IMR-90 (cell line): ENCODE results near the gene FAIM2. TPM values are rescaled to one million over a fixed set of nuclear protein-coding genes. Genes with fewer than 3 reads are reported as not detected.

ENCODE experiments used
- ATAC-seq: fragments of 200-7000 bp; cut with Tn5 transposase; 2 replicates; pipeline ENCODE4 v1.9.1; 2020; ENCODE audit warnings: low read depth, mild to moderate bottlenecking, moderate library complexity
- BruUV-seq: library from RNA; stranded (reverse); fragments of 400-500 nt; replicated peaks from 2 replicates; lab custom pipeline; 2021; lab: Mats Ljungman, UMichigan
- CTCF ChIA-PET: fragments of 300-600 bp; formaldehyde crosslinking; extraction: SDS; loops from one replicate; lab custom pipeline; 2021; ENCODE audit warnings: antibody characterized with exemption; lab: Yijun Ruan, JAX
- POLR2A ChIA-PET: fragments of 300-600 bp; sonication (Branson Sonifier 250); formaldehyde crosslinking; loops from one replicate; lab custom pipeline; 2022; ENCODE audit warnings: antibody characterized with exemption; ENCODE audit not compliant: unreplicated experiment; lab: Charles Lee
- DNase-seq: peaks from one replicate; pipeline ENCODE4 v3.0.0; 2013
- H2AFZ ChIP-seq: replicated peaks from 2 replicates; pipeline ENCODE3; 2013; ENCODE audit warnings: low read length, mild to moderate bottlenecking; ENCODE audit not compliant: poor library complexity
- H2AK5ac ChIP-seq: 2 replicates; pipeline ENCODE4 v1.6.1; 2013; ENCODE audit warnings: low read depth, low read length, inconsistent platforms
- H2AK9ac ChIP-seq: replicated peaks from 2 replicates; pipeline ENCODE3; 2013; ENCODE audit warnings: mild to moderate bottlenecking, low read depth, low read length, moderate library complexity; ENCODE audit not compliant: poor library complexity
- H2BK120ac ChIP-seq: 2 replicates; pipeline ENCODE4 v1.6.1; 2013; ENCODE audit warnings: low read depth, low read length, inconsistent platforms
- H2BK15ac ChIP-seq: 3 replicates; pipeline ENCODE4 v1.6.1; 2013; ENCODE audit warnings: low read depth, low read length, inconsistent platforms
- H2BK20ac ChIP-seq: 2 replicates; pipeline ENCODE4 v1.6.1; 2013; ENCODE audit warnings: low read depth, mild to moderate bottlenecking, inconsistent platforms, low read length, moderate library complexity
- H2BK5ac ChIP-seq: 2 replicates; pipeline ENCODE4 v1.6.1; 2013; ENCODE audit warnings: mild to moderate bottlenecking, low read depth, low read length, inconsistent platforms; ENCODE audit not compliant: poor library complexity, severe bottlenecking
- H3K14ac ChIP-seq: replicated peaks from 2 replicates; pipeline ENCODE4 v1.6.1; 2013; ENCODE audit warnings: low read depth, low read length, inconsistent platforms
- H3K18ac ChIP-seq: 2 replicates; pipeline ENCODE4 v1.6.1; 2013; ENCODE audit warnings: low read depth, low read length, control low read depth
- H3K23ac ChIP-seq: 2 replicates; pipeline ENCODE4 v1.6.1; 2013; ENCODE audit warnings: low read depth, low read length, inconsistent platforms
- H3K27ac ChIP-seq: 2 replicates; pipeline ENCODE4 v1.5.1; 2013; ENCODE audit warnings: mild to moderate bottlenecking, control low read depth, low read length; ENCODE audit not compliant: insufficient read depth
- H3K27me3 ChIP-seq: 2 replicates; pipeline ENCODE4 v1.6.1; 2013; ENCODE audit warnings: low read length; ENCODE audit not compliant: control insufficient read depth, insufficient read depth
- H3K36me3 ChIP-seq: 2 replicates; pipeline ENCODE4 v1.6.1; 2013; ENCODE audit warnings: low read length, mixed read lengths; ENCODE audit not compliant: control insufficient read depth, insufficient read depth
- H3K4ac ChIP-seq: 2 replicates; pipeline ENCODE4 v1.6.1; 2013; ENCODE audit warnings: low read depth, low read length, inconsistent platforms
- H3K4me1 ChIP-seq: 2 replicates; pipeline ENCODE4 v1.6.1; 2013; ENCODE audit warnings: low read length, mixed read lengths; ENCODE audit not compliant: control insufficient read depth, insufficient read depth
- H3K4me2 ChIP-seq: 2 replicates; pipeline ENCODE4 v1.6.1; 2013; ENCODE audit warnings: low read depth, mild to moderate bottlenecking, control low read depth, low read length, moderate library complexity
- H3K4me3 ChIP-seq: 2 replicates; pipeline ENCODE4 v1.5.1; 2013; ENCODE audit warnings: low read depth, mild to moderate bottlenecking, control low read depth, low read length, moderate library complexity; ENCODE audit not compliant: insufficient read depth
- H3K56ac ChIP-seq: 2 replicates; pipeline ENCODE4 v1.6.1; 2013; ENCODE audit warnings: low read length, inconsistent platforms; ENCODE audit not compliant: insufficient read depth; ENCODE audit errors: extremely low read depth
- H3K79me1 ChIP-seq, 2 experiments: 2 replicates each; pipeline ENCODE4 v1.6.1; 2013; ENCODE audit warnings: low read length in 2 of 2, inconsistent platforms in 1 of 2, low read depth in 1 of 2
- H3K9ac ChIP-seq: 2 replicates; pipeline ENCODE4 v1.6.1; 2013; ENCODE audit warnings: low read depth, low read length, control low read depth
- H3K9me1 ChIP-seq: 2 replicates; pipeline ENCODE4 v1.6.1; 2013; ENCODE audit warnings: low read length, inconsistent platforms; ENCODE audit not compliant: insufficient read depth
- H3K9me3 ChIP-seq: 2 replicates; pipeline ENCODE4 v1.6.1; 2013; ENCODE audit warnings: low read length; ENCODE audit not compliant: control insufficient read depth, insufficient read depth
- H4K20me1 ChIP-seq: 2 replicates; pipeline ENCODE4 v1.6.1; 2013; ENCODE audit warnings: low read length, inconsistent platforms; ENCODE audit not compliant: insufficient read depth
- H4K5ac ChIP-seq: 2 replicates; pipeline ENCODE4 v1.6.1; 2013; ENCODE audit warnings: mild to moderate bottlenecking, low read depth, low read length, control low read depth
- H4K8ac ChIP-seq, 2 experiments: 2 replicates each; pipeline ENCODE4 v1.6.1; 2013; ENCODE audit warnings: low read depth in 2 of 2, low read length in 2 of 2, control low read depth in 1 of 2, inconsistent platforms in 1 of 2
- H4K91ac ChIP-seq: 2 replicates; pipeline ENCODE4 v1.6.1; 2013; ENCODE audit warnings: low read depth, low read length, inconsistent platforms; ENCODE audit not compliant: insufficient read depth
- CHD1 ChIP-seq: IDR thresholded peaks from 2 replicates; pipeline ENCODE4 v1.6.1; 2012; ENCODE audit warnings: low read depth, low read length, improper control_type of control experiment
- FOS ChIP-seq: fragments of 150-350 bp; IDR thresholded peaks from 2 replicates; pipeline ENCODE4 v1.6.1; 2016; ENCODE audit warnings: low read depth, low read length
- MAFK ChIP-seq: IDR thresholded peaks from 2 replicates; pipeline ENCODE4 v1.6.1; 2012; ENCODE audit warnings: low read depth, low read length, improper control_type of control experiment
- MAZ ChIP-seq: IDR thresholded peaks from 2 replicates; pipeline ENCODE4 v1.6.1; 2012; ENCODE audit warnings: low read depth, mild to moderate bottlenecking, low read length, improper control_type of control experiment, moderate library complexity, borderline replicate concordance
- MXI1 ChIP-seq: IDR thresholded peaks from 2 replicates; pipeline ENCODE4 v1.6.1; 2012; ENCODE audit warnings: low read depth, mild to moderate bottlenecking, low read length, moderate library complexity, borderline replicate concordance
- NFE2L2 ChIP-seq: fragments of 150-350 bp; IDR thresholded peaks from 2 replicates; pipeline ENCODE4 v1.6.1; 2016; ENCODE audit warnings: low read depth, mild to moderate bottlenecking, low read length
- RAD21 ChIP-seq: IDR thresholded peaks from 2 replicates; pipeline ENCODE4 v1.6.1; 2012; ENCODE audit warnings: low read length, improper control_type of control experiment
- RCOR1 ChIP-seq: IDR thresholded peaks from 2 replicates; pipeline ENCODE4 v1.6.1; 2012; ENCODE audit warnings: mild to moderate bottlenecking, low read length, improper control_type of control experiment; ENCODE audit not compliant: insufficient replicate concordance
- SMC3 ChIP-seq: fragments of 150-350 bp; IDR thresholded peaks from 2 replicates; pipeline ENCODE4 v1.6.1; 2016; ENCODE audit warnings: low read depth, mild to moderate bottlenecking, antibody characterized with exemption, low read length, moderate library complexity
- WGBS, 2 experiments: methylation state at CpG; one replicate each; pipeline versions ENCODE4 v1.1.5 to v1.1.7; 2013; ENCODE audit warnings: missing lambda C conversion rate in 2 of 2; ENCODE audit not compliant: insufficient read length in 1 of 2; ENCODE audit errors: extremely low coverage in 2 of 2; 5-methylcytosine and 5-hydroxymethylcytosine counted together
- dilution Hi-C: fragments of 300-500 bp; cut with HindIII; formaldehyde crosslinking; loops from one replicate; pipeline ENCODE4 v1.14.3; 2018; ENCODE audit warnings: low sequenced_read_pairs; ENCODE audit not compliant: unreplicated experiment
- in situ Hi-C: fragments of 300-500 bp; cut with MboI; formaldehyde crosslinking; loops from 3 replicates; pipeline ENCODE4 v1.14.3; 2019; ENCODE audit warnings: low sequenced_read_pairs, inconsistent platforms, mixed read lengths
- intact Hi-C: fragments of 100-400 bp; cut with micrococcal nuclease; formaldehyde crosslinking; loops from 2 replicates; pipeline ENCODE4 v1.10.0; 2022
- polyA plus RNA-seq, 3 experiments: library from polyadenylated mRNA; depleted of rRNA; stranded (reverse); fragments of >200 nt; gene quantifications; 2 replicates each; pipeline ENCODE4 v1.2.3, GENCODE V29; 2012; ENCODE audit warnings: low replicate concordance in 1 of 3
- total RNA-seq: library from RNA; depleted of rRNA; stranded (reverse); fragments of >200 nt; gene quantifications from 2 replicates; pipeline ENCODE4 v1.2.3, GENCODE V29; 2012
- TF ChIP-seq, protein P1 (sequence below): conservative IDR thresholded peaks from 2 replicates; pipeline ENCODE4 v1.5.1; 2012; ENCODE audit warnings: mild to moderate bottlenecking, low read depth, low read length, improper control_type of control experiment
- TF ChIP-seq, protein P2 (sequence below): fragments of 150-350 bp; IDR thresholded peaks from 2 replicates; pipeline ENCODE4 v1.6.1; 2017; ENCODE audit warnings: mild to moderate bottlenecking, antibody characterized with exemption, low read length, low read depth
- TF ChIP-seq, protein P3 (sequence below): fragments of 150-350 bp; IDR thresholded peaks from 2 replicates; pipeline ENCODE4 v1.6.1; 2016; ENCODE audit warnings: low read depth, mild to moderate bottlenecking, low read length, moderate library complexity, borderline replicate concordance

Gene FAIM2
- total and polyA plus RNA-seq, 2 of the 4 experiments (the other 2 are of a cell fraction) = 0.72 to 5.3 TPM

DNA sequence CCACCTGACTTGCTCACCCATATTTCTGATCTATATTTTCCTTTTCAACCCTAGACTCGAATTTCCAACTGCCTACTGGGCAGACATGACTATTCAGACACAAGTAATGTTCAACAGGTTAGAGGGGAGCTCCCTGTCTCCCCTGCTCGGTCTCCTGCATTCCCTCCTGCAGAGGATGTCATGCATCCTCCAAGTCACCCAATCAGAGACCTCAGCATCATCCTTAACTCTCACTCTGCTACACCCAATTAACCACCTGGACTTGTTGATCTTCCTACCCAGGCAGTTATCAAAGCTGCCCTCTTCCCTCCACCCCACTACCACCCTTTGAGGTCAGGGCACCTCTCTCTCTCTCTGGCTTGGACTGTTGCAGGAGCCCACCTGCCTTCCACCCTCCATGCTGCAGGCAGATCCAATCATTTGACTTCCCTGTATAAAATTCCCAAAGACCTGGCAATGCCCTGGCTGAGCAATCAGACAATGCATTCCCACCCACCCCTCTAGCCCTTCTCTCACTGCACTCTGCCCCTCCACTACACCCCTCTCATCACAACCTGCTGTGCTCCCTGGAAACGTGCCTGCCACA lies 10.9 kb downstream of the FAIM2 start:
- Histone ChIP-seq H3K36me3 (no peaks in the 10 kb centered on the region), H4K8ac (no peak overlapping the region), H3K4me2 (no peak overlapping the region), H2BK120ac (no peak overlapping the region), H4K5ac (no peak overlapping the region), H2AK9ac (no peak overlapping the region), H2AK5ac (no peak overlapping the region), H2BK5ac (no peak overlapping the region), H3K27me3 (peaks cover 47% of the 10 kb centered on the region), H3K4me1 (no peaks in the 10 kb centered on the region; the same call in 1 of the 2 replicates), H4K20me1 (no peaks in the 10 kb centered on the region; the same call in 1 of the 2 replicates), H2BK15ac (no peak overlapping the region), H2AFZ (no peak overlapping the region), H3K4ac (no peak overlapping the region), H3K56ac (no peak overlapping the region), H3K18ac (no peak overlapping the region), H3K79me1 (no peaks in the 10 kb centered on the region), H2BK20ac (no peak overlapping the region), H3K9me1 (no peaks in the 10 kb centered on the region), H3K23ac (no peak overlapping the region), H4K91ac (no peak overlapping the region), H3K9me3 (no peaks in the 10 kb centered on the region), H3K27ac (no peak overlapping the region), H3K9ac (no peak overlapping the region), H3K4me3 (no peak overlapping the region), H3K14ac (no peak overlapping the region)
- BruUV-seq = no TSS peak
- intact Hi-C loops = no loop called here
- ChIA-PET POLR2A (no interaction called here), CTCF (no interaction called here)
- WGBS, 2 experiments = 8% methylated on average over 2 of the region's 3 CpGs; no CpG with 5 or more reads in 1 of the 2 experiments
- dilution Hi-C loops = no loop called here
- ATAC-seq = no peak
- in situ Hi-C loops = no loop called here
- TF ChIP-seq RCOR1 (no peak), MAFK (no peak), CHD1 (no peak), NFE2L2 (no peak), RAD21 (no peak), MAZ (no peak), SMC3 (no peak), FOS (no peak), MXI1 (no peak)
- TF ChIP-seq, protein P1, sequence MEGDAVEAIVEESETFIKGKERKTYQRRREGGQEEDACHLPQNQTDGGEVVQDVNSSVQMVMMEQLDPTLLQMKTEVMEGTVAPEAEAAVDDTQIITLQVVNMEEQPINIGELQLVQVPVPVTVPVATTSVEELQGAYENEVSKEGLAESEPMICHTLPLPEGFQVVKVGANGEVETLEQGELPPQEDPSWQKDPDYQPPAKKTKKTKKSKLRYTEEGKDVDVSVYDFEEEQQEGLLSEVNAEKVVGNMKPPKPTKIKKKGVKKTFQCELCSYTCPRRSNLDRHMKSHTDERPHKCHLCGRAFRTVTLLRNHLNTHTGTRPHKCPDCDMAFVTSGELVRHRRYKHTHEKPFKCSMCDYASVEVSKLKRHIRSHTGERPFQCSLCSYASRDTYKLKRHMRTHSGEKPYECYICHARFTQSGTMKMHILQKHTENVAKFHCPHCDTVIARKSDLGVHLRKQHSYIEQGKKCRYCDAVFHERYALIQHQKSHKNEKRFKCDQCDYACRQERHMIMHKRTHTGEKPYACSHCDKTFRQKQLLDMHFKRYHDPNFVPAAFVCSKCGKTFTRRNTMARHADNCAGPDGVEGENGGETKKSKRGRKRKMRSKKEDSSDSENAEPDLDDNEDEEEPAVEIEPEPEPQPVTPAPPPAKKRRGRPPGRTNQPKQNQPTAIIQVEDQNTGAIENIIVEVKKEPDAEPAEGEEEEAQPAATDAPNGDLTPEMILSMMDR = no peak
- TF ChIP-seq, protein P2, sequence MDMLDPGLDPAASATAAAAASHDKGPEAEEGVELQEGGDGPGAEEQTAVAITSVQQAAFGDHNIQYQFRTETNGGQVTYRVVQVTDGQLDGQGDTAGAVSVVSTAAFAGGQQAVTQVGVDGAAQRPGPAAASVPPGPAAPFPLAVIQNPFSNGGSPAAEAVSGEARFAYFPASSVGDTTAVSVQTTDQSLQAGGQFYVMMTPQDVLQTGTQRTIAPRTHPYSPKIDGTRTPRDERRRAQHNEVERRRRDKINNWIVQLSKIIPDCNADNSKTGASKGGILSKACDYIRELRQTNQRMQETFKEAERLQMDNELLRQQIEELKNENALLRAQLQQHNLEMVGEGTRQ = no peak
- TF ChIP-seq, protein P3, sequence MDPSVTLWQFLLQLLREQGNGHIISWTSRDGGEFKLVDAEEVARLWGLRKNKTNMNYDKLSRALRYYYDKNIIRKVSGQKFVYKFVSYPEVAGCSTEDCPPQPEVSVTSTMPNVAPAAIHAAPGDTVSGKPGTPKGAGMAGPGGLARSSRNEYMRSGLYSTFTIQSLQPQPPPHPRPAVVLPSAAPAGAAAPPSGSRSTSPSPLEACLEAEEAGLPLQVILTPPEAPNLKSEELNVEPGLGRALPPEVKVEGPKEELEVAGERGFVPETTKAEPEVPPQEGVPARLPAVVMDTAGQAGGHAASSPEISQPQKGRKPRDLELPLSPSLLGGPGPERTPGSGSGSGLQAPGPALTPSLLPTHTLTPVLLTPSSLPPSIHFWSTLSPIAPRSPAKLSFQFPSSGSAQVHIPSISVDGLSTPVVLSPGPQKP = no peak
- no peak for DNase-seq
